GM19025 (cell line): ENCODE measurements around the gene MCRIP1.

Experiments
- ATAC-seq: cut with Tn5 transposase; IDR thresholded peaks from one replicate; pipeline ENCODE4 v1.9.1; 2021; ENCODE audit warnings: mild to moderate bottlenecking, low read depth, moderate library complexity; ENCODE audit not compliant: unreplicated experiment

MCRIP1 gene

DNA sequence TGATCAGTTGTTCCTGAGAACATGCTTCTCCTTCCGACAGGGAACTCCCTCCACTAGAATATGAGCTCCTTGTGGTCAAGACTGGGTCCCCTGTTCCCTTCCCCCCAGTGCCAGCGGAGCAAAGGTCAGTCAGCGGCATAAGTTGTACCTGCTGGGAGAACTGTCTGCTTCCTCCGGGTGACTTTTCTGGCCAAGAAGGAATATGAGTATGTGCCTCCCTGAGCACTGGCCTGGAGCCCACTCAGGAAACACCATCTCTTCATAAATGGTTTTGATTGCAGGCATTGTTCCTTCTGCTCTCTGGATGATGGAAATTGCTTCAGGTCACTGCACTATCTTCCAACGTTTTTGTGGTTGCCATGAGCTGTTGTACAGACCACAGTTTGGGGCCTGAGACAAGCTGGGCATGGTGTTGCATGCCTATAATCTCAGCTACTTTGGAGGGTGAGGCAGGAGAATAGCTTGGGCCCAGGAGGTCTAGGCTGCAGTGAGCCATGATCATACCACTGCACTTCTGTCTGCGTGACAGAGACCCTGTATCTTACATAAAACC lies 30.1 kb upstream of the MCRIP1 start:
- ATAC-seq = no peak

DNA sequence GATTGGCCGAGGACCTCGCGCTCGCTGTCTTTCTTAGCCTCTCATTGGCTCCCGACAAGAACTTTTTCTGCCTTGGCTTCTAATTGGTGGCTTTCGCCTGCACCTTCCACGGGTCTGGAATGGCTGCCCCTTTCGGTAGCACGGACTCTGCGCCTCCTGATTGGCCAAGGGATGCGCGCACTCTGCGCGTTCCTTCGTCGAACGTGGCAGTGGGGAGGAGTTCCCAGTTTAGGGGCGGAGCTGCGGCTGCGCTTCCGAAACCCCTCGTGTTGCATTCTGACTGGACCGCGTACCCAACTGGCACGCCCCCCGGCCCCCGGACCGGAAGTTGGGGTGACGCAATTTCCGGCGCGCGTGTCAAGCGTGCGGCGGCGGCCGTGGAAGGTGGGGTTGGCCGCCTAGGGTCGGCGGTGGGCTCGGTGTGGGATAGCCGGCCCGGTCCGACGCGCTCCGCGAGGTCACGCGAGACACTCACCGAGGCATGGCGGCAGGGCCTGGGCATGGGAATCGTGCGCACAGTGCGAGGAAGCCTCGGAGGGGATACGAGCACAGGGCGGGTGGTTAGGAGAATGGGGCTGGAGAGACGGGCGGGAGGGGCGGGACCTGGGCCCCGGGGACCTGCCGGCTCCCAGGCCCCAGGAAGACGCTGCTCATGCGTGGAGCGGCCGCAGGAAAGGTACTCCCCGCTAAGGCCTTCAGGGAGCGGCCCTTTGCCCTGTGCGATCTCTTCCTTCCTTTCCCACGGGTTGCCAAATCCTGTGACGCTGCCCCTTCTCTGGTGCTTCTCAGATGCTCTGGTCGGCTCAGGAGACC lies 27.9 kb upstream of the MCRIP1 start:
- peak; percentile 77 for ATAC-seq

DNA sequence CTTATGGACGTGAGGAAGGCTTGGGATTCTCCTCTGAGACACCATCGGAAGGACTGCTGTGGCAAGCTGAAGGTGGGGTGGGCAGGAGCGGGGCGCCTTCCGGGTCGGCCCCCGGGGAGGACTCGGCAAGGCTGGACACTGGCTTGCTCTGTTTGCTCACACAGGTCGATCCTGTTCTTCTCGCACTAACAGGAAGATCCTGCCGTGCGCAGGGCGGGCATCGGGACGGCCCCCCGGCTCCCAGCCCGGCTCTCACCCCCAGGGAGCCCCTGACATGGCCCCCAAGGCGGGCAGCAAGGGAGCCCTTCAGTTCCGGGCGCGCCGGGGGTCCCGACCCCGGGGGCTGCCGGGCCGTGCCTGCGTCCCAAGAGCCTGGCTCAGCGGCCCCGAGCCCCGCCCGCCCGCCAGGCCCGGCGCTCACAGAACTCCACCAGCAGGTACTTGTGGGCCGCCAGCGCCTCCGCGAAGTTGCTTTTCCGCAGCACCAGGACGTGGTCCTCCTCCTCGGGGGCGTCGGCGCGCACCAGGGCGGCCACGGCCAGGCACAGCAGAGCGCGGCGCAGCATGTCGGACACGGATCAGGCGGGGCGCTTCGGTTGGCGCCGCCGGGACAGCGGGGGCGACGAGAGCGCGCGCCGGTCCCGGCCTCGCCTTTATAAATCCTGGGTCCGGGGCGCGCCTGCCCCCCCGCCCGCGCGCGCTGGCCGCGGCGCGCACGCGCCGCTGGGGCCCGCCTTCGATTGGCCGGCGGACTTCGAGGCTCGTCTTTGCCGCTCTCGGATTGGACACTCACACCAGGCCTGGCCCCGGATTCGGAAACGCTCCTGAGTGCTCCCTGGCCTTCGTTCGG lies 27.0 kb upstream of the MCRIP1 start, which contains the start of gene P4HB:
P4HB (minus strand) TSS at position 630 of the 850 bp plus-strand sequence; CDS start at position 566, 64 bp downstream.
- ATAC-seq = no peak

DNA sequence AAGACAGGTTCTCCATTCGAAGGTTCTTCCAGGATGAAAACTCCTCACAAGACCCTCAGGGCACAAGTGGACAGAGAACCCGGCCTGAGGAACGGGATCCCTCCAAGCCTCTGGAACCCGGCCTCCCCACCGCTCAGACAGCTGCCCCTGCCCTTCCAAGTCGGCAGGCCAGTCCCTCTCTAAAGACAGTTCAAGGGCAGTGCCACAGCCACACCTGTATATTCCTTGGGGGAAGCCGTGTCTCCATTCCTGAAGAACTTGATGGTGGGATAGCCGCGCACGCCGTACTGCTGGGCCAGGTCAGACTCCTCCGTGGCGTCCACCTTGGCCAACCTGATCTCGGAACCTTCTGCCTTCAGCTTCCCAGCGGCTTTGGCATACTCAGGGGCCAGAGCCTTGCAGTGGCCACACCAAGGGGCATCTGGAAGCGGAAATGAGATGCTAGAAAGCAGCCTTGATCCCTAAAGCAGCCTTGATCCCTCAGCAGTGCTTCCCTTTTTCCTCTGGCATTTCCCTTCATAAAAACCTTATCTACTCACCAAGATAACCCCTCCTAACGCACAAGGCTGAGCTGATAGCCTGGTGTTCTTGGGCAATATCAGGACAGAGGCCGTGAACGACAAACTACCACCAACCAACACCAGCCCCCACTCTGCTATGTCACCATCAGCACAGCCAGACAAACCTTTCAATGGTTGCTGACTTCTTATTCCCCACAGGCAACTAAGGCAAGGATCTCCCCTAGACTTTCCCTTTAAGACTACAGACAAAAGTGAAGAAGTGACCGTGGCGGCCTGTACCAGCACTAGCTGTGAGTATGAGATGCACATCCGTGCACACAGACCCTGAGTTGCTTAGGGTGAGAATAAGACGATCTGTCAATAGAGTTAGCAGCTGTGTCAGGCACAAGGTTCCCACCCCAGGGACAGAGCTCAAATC lies 26.1 kb upstream of the MCRIP1 start:
- ATAC-seq = no peak

DNA sequence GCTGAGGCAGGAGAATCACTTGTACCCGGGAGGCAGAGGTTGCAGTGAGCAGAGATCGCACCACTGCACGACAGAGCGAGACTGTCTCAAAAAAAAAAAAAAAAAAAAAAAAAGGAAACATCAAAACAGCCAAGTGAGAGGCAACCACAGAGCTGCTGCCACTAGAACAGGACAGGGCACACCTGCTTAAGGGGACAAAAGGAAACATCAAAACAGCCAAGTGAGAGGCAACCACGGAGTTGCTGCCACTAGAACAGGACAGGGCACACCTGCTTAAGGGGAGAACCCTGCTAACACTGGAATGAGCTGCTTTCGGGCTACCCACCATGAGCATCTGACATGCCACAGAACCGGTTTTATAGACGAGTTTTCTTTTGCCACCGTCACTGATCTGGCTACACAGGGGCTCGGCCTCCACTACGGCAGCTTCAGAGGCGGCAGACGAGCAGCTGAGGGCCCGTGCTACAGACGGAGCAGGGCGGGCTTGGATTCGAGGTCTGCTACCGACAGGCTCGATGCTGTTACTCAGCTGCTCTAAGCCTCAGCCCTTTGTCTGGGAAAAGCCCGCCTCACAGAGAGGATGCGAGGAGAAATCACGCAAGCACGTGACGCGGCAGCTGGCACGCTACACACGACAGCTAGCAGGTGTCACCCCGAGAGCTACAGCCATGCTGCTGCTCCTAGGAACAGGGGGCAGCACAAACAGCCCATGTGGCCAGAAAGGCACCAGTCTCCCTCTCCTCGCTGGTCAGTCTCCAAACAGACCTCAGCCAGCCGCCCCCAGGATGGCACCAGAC lies 25.3 kb upstream of the MCRIP1 start:
- ATAC-seq = no peak

DNA sequence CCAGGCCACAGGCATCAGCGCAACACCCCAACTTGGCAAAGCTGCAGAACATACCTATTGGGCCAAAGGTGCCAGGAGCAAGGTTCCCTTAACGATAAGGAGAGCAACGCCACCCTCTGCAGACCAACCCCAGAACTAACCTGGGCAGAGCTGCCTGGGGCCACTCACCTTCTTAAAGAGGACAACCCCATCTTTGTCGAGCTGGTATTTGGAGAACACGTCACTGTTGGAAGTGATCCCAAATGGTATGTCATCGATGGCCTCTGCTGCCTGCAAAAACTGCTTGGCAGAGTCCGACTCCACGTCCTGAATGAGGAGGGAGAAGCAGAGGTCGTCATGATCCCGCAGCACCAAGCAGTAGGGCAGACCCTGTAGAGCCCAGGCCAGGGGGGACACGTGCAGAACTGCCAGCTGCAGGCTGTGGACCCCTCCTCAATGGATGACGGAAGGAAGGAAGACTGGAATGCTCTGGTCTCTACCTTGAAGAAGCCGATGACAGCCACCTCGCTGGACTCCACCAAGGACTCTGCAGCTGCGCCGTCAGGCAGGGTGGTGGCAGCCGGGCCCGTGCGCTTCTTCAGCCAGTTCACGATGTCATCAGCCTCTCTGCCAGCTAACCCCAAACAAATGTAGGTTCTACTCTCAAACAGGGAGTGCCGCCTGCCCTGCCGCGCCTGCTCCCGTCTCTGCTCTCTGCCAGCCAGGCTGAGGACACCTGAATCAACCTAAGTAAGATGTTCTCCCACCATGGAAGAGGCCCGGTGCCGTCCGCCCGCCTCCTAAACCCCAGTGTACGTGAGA lies 22.1 kb upstream of the MCRIP1 start:
- ATAC-seq = no peak

DNA sequence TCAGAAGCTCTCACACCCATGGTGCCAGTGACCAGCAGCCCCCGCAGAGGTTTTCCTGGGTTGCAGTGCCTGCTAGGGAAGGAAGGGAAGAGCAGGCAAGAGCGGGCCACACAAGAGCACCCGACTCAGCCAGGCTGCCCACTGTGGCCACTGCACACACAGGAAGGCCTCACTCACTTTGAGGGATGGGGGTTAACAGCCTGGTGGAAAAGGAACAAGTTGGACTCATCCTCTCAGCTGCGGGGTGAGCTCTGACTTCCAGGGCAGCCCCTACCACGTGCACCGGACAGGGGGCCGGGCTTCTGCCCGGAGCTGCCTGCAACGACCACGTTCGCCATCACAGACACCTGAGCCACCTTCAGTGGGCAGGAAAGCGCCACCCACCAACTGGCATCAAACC lies 19.1 kb upstream of the MCRIP1 start:
- no peak for ATAC-seq

DNA sequence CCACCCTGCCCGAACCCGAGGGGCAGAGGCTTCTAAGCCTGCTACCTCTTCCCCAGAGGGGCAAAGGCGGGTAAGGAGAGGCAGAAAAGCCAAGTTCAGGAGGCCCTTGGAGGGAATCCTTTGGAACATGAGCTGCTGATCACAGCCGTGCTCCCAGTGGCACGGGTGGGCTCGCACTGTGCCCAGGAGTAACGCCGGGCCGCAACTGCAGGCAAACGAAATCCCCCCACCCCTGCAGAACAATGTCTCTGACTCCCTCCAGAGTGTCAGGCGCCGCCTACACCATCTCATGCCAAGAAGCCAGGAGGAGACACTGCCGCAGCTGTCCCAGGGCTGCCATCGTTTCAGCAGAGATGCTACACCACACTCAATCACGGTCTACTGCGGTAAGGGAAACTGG lies 18.3 kb upstream of the MCRIP1 start:
- ATAC-seq = no peak

DNA sequence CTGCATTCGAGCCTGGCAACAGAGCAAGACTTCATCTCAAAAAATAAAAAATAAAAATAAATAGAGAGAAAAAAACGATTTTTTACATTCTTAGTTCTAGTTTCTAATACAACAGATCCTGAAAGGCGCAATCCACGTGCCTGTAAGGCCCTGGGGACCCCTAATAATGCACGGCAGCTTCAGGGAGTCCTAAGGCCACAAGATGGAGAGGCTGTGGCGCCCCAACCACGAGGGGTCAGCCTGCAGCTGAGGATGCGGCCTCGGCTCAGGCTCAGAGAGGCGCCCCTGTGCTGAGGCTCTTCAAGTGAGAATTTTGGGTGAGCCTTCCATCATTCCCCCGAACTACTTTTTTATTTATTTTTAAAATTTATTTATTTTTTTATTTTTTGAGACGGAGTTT lies 16.4 kb upstream of the MCRIP1 start:
- ATAC-seq = no peak

DNA sequence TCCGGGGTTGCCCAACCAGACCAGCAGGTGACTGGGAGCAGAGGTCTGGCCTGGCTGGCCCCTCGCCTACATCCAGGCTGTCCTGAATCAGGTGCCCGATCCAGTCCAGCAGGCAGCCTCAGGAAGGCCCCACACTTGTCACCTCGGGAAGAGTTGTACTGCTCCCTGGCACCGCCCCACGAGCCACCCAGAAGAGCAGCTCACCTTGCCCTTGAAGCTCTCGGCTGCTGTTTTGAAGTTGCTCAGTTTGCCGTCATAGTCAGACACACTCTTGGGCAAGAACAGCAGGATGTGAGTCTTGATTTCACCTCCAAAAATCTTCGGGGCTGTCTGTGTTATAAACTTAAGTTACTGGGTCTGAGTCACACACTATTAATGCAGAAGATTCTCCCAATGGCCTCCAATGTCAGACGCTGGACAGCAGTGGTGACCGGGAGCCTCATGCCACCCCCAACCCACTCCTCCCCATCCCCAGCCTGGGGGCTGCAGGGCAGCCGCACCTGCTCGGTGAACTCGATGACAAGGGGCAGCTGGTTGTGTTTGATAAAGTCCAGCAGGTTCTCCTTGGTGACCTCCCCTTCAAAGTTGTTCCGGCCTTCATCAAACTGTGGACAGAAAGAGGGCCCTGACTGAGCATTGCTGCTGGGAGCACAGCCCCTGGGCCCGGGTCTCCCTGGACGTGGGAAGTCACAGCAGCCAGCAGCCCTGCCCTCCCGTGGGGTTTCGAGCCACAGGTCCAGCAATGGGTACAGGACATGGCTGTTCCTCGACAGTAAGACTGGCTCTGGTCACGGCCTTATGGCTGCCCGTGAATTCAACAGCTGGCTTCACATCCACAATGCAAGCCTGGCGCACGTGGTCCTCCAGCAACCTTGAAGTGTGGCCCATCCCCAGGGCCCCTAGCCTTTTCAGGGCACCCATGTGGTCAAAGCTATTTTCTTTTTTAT lies 13.9 kb upstream of the MCRIP1 start:
- no peak for ATAC-seq

DNA sequence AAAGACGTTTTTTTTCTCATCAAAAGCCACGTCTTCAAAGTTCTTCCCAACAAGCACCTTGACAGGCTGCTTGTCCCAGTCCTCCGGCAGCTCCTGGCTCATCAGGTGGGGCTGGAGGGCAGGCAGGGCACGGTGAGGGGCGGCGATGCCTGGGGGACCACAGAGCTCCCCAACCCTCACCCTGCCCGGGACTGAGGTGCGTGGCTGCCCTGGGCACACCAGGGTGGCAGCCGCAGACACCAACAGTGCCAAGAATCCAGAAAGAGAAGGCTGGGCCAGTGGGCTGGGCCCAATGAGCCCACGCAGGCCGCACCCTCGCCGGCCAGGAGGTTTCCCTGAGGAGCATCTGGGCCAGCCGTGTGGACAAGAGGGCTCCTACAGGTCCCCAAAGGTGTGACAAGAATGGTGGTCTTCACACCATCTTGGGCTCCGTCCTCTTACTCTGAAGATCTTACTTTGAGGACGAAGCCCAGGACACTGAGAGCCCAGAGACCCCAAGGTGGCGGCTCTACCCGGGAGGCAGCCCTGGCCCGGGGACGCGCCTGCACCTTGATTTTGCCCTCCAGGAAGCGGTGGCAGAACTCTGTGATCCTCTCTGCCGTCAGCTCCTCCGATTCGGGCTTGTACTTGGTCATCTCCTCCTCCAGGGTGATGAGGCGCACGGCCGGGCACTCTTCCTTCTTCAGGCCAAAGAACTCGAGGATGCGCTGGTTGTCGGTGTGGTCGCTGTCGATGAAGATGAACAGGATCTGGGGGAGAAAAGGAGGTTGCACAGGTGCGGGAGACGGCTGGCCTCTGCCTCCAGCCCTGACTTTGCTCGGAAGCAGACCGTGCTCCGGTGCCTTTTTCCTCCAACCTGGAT lies 13.0 kb upstream of the MCRIP1 start:
- no peak for ATAC-seq

DNA sequence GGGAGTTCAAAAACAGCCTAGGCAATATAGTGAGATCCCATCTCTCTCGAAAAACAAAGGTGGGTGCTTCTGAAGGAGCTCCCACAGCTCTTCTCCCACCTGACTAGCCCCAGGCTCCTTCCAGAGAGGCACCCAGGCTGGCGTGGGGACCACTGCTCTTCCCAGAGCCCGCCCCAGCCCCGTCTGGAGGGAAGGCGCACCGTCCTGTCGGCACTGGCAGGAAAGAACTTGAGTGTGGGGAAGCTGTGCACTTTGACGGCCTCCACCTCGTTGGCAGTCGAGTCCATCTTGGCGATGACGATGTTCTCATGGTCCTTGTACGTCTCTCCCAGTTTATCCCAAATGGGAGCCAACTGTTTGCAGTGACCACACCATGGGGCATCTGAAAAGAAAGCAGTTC lies 12.3 kb upstream of the MCRIP1 start:
- ATAC-seq = no peak

DNA sequence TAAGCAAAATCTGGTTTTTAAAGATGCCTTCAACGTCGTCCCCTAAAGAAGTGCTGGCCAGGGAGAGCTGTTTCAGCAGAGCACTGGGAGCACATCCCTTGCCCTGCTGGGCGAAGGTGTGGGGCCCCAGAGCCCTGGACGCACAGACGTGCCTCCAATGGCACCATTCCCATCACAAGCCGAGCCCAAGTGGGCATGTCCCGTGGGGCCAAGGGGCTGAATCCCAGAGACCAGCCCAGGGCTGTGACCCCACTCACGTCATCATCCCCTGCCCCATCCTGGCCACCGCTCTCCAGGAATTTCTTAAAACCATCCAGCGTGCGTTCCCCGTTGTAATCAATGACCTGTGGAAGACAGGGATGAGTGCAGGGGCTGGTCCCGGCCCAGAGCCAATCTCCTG lies 11.8 kb upstream of the MCRIP1 start:
- ATAC-seq = no peak

DNA sequence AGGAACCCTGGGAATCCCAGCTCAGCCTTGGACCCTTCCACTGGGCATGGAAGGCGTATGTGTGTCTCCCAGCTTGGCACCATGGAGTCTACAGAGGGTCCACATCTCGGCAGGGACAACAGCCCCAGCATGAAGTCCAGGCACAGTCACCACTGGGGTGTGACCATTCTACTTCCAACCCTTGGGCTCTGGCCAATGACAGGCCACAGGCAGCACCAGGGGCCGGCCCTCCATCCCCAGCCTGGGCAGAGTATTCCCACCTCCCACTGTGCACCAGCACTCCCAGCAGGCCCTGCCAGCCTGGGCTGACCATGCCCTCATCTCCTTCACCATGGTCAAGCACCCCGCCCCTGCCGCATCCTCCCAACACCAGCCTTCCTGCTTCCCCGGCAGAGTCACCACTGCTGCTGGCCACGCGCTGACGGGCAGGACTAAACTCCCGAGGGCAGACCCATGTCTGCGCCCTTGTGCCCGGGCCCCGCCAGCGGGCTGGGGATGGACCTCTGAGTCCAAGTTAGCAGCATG lies 11.3 kb upstream of the MCRIP1 start:
- ATAC-seq = no peak

DNA sequence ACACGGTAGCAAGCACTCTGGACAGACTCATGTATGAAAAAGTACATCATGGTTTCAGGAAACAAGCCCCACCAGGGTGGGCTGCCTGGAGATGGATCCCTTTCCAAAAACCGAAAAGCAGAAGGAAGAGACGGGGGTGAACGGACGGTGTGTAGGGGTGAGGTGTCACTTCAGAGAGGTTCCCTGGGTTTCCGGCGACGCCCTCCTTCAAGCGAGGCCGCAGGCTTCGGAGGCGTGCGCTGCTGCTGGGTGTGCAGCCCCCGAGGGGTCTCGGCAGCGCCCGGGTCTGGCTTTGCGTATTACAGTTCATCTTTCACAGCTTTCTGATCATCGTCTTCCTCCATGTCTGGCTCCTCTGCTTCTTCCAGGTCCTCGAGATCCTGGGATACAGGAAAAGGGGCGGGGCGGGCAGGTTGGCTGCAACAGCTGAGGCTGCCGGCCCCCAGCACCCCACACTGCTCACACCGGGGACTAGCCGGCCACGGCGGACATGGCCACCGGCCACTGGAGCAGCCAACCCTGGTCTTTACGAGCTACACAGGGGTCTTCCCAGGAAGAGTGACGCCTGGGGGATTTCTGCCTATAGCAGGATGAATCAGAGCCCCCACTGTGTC lies 10.7 kb upstream of the MCRIP1 start:
- ATAC-seq = no peak
